ENCODE results near the gene ZFP92.

DNA sequence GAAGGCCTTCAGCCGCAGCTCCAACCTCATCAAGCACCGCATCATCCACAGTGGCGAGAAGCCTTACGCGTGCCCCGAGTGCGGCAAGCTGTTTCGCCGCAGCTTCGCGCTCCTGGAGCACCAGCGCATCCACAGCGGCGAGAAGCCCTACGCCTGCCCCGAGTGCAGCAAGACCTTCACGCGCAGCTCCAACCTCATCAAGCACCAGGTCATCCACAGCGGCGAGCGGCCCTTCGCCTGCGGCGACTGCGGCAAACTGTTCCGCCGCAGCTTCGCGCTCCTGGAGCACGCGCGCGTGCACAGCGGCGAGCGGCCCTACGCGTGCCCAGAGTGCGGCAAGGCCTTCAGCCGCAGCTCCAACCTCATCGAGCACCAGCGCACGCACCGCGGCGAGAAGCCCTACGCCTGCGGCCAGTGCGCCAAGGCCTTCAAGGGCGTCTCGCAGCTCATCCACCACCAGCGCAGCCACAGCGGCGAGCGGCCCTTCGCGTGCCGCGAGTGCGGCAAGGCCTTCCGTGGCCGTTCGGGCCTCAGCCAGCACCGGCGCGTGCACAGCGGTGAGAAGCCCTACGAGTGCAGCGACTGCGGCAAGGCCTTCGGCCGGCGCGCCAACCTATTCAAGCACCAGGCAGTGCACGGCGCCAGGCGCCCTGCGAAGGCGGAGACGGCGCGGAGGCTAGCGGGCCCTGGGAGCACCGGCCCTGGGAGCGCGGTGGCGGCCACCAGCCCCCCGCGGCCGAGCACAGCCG is 9.8 kb downstream of the ZFP92 start:
- TF ChIP-seq, protein P1, sequence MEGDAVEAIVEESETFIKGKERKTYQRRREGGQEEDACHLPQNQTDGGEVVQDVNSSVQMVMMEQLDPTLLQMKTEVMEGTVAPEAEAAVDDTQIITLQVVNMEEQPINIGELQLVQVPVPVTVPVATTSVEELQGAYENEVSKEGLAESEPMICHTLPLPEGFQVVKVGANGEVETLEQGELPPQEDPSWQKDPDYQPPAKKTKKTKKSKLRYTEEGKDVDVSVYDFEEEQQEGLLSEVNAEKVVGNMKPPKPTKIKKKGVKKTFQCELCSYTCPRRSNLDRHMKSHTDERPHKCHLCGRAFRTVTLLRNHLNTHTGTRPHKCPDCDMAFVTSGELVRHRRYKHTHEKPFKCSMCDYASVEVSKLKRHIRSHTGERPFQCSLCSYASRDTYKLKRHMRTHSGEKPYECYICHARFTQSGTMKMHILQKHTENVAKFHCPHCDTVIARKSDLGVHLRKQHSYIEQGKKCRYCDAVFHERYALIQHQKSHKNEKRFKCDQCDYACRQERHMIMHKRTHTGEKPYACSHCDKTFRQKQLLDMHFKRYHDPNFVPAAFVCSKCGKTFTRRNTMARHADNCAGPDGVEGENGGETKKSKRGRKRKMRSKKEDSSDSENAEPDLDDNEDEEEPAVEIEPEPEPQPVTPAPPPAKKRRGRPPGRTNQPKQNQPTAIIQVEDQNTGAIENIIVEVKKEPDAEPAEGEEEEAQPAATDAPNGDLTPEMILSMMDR (optimal IDR thresholded peaks at IDR 0.05 in 1 of 3, IDR thresholded peaks at IDR 0.05 in 1 of 3, conservative IDR thresholded peaks at IDR 0.05 in 1 of 3; ENCODE audit: extremely low read depth in 1 of 3, insufficient read depth in 2 of 3, low read length in 3 of 3), result no peak
- TF ChIP-seq EZH2 (IDR thresholded peaks at IDR 0.05; ENCODE audit: low read length), result no peak

Data from keratinocyte (primary cell).